ENCODE results near the gene CWC27.

DNA sequence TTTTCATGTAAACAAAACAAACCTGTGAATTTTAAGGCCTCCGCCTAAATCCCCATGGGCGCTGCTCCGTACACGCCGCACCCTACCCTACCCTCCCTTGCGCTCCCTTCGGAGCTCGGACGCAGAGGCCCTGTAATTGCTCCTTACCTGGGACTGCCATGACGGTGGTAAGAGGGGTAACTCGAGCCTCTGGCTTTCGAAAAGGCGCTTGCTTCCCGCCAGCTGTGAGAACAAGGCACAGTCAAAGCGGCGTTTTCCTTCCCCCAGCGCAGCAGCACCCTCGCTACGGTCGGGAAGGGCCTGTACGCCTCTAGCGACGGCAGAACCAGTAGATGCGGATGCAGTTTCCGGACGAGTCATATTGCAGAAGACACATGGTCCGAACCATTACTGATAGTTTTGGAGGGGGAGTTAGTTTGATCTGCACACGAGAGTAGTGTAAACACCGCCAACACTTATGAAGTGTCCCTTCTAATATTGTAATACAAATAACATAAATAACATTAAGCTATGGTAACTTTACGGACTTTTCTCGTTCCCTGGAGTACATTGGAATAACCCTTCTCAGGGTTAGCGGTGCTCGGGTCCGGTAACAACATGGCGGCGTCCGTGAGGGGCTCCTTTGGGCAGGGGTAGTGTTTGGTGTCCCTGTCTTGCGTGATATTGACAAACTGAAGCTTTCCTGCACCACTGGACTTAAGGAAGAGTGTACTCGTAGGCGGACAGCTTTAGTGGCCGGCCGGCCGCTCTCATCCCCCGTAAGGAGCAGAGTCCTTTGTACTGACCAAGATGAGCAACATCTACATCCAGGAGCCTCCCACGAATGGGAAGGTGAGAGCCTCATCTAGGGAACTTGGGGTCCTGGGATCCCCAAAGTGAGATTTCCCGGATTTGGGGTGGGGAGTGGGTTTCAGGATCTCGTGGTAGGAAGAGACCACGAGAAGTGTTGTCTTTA is at the start of gene CWC27, which contains the start of gene SREK1IP1:
- TF ChIP-seq GATA3 (IDR thresholded peaks at IDR 0.05; ENCODE audit: low read depth, low read length) (no peak), GATA2 (IDR thresholded peaks at IDR 0.05; ENCODE audit: low read depth, low read length) (no peak)

Measured in SH-SY5Y (cell line).